Endothelial cell (in vitro differentiated cells): ENCODE data around the gene PIGK. TPM values are rescaled to one million over a fixed set of nuclear protein-coding genes. Genes with fewer than 3 reads are reported as not detected.

Experiments used
- DNase-seq: peaks from one replicate; pipeline ENCODE4 v3.0.0; 2021; ENCODE audit warnings: low spot score
- H3K27ac Mint-ChIP-seq: one replicate; pipeline ENCODE4 v1.8.0; 2021; ENCODE audit warnings: mixed read lengths, inconsistent platforms; ENCODE audit not compliant: unreplicated experiment
- H3K27me3 Mint-ChIP-seq: one replicate; pipeline ENCODE4 v1.8.0; 2021; ENCODE audit warnings: mild to moderate bottlenecking, moderate library complexity, mixed read lengths, inconsistent platforms; ENCODE audit not compliant: unreplicated experiment
- H3K36me3 Mint-ChIP-seq: one replicate; pipeline ENCODE4 v1.8.0; 2021; ENCODE audit warnings: mild to moderate bottlenecking, low read depth, mixed read lengths, inconsistent platforms; ENCODE audit not compliant: unreplicated experiment
- H3K4me1 Mint-ChIP-seq: one replicate; pipeline ENCODE4 v1.8.0; 2021; ENCODE audit warnings: mild to moderate bottlenecking, mixed read lengths, inconsistent platforms; ENCODE audit not compliant: unreplicated experiment
- H3K4me3 Mint-ChIP-seq: one replicate; pipeline ENCODE4 v1.8.0; 2021; ENCODE audit warnings: mild to moderate bottlenecking, mixed read lengths, inconsistent platforms; ENCODE audit not compliant: unreplicated experiment
- H3K9me3 Mint-ChIP-seq: one replicate; pipeline ENCODE4 v1.8.0; 2021; ENCODE audit warnings: mixed read lengths, inconsistent platforms; ENCODE audit not compliant: unreplicated experiment
- total RNA-seq: library from RNA; stranded (reverse); fragmentation: NEBNext Ultra II Directional; extraction: Animal tissue kit (Norgen Biotek cat#: 25700); gene quantifications from one replicate; pipeline ENCODE4 v1.2.1, GENCODE V29; 2021; ENCODE audit not compliant: unreplicated experiment
- TF ChIP-seq, protein P1 (sequence below): fragments of 200-600 bp; sonication (generic); IDR thresholded peaks from one replicate; pipeline ENCODE4 v1.5.0; 2021; ENCODE audit warnings: antibody characterized with exemption; ENCODE audit not compliant: unreplicated experiment

PIGK gene
- total RNA-seq, 1 donor from 2014 or later: 19.5 TPM

DNA sequence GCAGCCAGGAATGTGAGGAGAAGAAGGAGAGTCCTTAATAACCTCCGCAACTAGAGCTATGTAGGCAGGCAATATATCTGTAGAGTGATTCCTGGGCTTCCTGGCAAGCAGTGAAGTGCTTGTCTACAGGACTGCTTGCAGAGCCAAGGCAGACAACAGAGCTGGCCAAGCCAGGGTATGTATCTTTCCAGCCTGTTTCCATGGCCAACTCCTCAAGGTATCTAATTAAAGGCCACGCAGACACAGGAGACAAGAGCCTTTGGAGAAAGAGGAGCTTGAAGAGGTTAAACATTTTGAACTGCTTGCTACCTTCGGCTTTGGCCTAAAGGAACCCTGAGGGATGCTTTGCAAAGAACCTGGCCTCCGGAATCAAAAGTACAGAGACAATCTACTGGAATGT lies 137.4 kb downstream of the PIGK start:
- TF ChIP-seq, protein P1, sequence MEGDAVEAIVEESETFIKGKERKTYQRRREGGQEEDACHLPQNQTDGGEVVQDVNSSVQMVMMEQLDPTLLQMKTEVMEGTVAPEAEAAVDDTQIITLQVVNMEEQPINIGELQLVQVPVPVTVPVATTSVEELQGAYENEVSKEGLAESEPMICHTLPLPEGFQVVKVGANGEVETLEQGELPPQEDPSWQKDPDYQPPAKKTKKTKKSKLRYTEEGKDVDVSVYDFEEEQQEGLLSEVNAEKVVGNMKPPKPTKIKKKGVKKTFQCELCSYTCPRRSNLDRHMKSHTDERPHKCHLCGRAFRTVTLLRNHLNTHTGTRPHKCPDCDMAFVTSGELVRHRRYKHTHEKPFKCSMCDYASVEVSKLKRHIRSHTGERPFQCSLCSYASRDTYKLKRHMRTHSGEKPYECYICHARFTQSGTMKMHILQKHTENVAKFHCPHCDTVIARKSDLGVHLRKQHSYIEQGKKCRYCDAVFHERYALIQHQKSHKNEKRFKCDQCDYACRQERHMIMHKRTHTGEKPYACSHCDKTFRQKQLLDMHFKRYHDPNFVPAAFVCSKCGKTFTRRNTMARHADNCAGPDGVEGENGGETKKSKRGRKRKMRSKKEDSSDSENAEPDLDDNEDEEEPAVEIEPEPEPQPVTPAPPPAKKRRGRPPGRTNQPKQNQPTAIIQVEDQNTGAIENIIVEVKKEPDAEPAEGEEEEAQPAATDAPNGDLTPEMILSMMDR: no peak
- Mint-ChIP-seq H3K27me3 (no peaks in the 10 kb centered on the region), H3K4me1 (no peaks in the 10 kb centered on the region), H3K9me3 (no peaks in the 10 kb centered on the region), H3K27ac (no peak overlapping the region), H3K36me3 (no peaks in the 10 kb centered on the region), H3K4me3 (no peak overlapping the region)
- no peak for DNase-seq

DNA sequence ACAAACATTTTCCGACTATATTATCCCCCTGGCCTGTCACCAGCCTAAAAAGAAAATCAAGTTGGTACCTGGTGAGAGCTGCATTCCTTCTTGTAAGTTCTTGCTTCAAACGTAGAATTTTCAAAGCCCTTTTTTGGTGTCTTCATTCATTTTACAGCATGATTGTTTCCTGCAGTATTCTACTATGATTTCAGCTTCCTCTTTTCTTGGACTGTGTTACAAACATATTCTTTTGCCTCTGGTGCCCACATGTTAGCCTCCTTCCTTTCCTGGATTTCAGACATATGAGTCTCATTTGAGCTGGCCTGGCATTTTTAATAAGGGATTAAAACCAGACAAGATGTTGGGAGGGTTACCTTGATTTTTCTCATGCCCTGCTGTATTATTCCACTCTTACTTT lies 142.5 kb downstream of the PIGK start:
- Mint-ChIP-seq H3K36me3 (no peaks in the 10 kb centered on the region), H3K27ac (no peak overlapping the region), H3K27me3 (no peaks in the 10 kb centered on the region), H3K4me1 (no peaks in the 10 kb centered on the region), H3K9me3 (no peaks in the 10 kb centered on the region), H3K4me3 (no peak overlapping the region)
- no peak for DNase-seq
- TF ChIP-seq, protein P1: no peak

DNA sequence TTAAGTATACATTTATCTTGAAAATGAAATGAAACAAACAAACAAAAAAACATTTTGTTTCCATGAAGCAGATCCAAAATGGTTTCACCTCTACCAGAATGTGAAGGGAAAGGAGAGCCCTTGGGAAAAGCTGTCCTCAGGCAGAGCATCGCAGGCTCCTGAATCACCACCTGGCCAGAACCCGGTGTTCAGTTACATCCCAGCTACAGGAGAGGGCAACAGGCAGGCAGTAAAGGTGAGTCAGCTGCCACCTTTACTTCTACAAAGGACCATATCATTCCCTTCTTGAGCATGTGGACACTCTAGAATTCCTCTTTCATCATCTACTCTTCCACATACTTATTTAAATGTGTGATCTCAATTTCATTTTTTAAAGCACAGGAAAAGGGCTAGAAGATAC lies 151.2 kb downstream of the PIGK start:
- H3K9me3 Mint-ChIP-seq: no peaks in the 10 kb centered on the region
- DNase-seq: no peak
- no peak overlapping the region for H3K4me3 Mint-ChIP-seq
- H3K4me1 Mint-ChIP-seq: peaks cover 4% of the 10 kb centered on the region
- no peak overlapping the region for H3K27ac Mint-ChIP-seq
- H3K36me3 Mint-ChIP-seq: no peaks in the 10 kb centered on the region
- no peaks in the 10 kb centered on the region for H3K27me3 Mint-ChIP-seq
- TF ChIP-seq, protein P1: no peak

DNA sequence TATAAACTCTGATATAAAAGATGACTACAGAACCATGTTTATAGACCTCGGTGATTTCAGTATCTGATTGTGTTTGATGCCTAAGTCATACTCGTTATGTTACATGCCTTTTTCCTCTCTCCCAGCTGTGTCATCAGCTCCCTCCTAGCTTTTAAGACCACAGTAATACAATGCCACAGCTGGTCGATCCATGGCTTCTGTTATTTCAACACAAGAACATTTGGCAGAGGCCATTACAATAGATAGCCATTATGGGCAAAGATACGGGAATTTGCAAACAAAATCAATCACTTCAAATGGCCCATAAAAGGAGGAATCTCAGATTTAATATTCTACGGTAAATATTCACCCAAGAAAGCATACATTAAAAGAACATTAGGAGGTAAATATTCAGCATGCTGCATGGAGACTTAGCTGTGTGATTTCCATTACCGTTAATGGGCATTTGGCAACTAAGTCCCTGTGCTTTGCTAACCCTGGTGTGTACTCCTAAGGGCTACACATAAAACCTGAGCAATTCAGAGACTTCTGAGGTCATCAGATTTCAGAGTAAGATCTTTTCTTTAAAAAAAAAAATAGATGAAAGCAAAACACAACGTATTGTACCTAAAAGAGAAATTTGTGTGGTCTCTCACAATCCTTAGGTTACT lies 153.4 kb downstream of the PIGK start:
- H3K36me3 Mint-ChIP-seq: no peaks in the 10 kb centered on the region
- peaks cover 8% of the 10 kb centered on the region for H3K4me1 Mint-ChIP-seq
- no peaks in the 10 kb centered on the region for H3K9me3 Mint-ChIP-seq
- peaks cover 3% of the 10 kb centered on the region for H3K27me3 Mint-ChIP-seq
- DNase-seq: no peak
- no peak overlapping the region for H3K4me3 Mint-ChIP-seq
- TF ChIP-seq, protein P1: no peak
- H3K27ac Mint-ChIP-seq: no peak overlapping the region

DNA sequence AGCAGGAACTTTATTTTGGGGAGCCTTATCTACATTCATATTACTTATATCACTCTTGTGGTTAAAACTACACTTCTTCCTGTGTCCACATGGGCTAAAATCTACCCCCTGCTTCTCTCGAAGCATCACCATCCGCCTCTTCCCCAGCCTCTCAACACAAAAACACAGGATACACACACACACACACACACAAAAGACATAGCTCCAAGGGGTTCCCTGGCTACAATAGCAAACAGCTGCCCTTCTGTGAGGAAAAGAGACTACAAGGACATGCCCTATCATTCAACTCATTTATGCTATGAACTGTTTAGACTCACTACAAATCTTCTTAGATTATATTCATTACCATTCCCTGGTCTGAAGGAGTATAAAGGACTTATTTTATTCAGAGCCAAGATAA lies 155.0 kb downstream of the PIGK start:
- TF ChIP-seq, protein P1: no peak
- no peaks in the 10 kb centered on the region for H3K9me3 Mint-ChIP-seq
- peaks cover 12% of the 10 kb centered on the region for H3K4me1 Mint-ChIP-seq
- H3K27ac Mint-ChIP-seq: no peak overlapping the region
- H3K27me3 Mint-ChIP-seq: peaks cover 3% of the 10 kb centered on the region
- H3K36me3 Mint-ChIP-seq: no peaks in the 10 kb centered on the region
- DNase-seq: no peak
- no peak overlapping the region for H3K4me3 Mint-ChIP-seq
